Retinal pigment epithelial cell (primary cell): Measurements from ENCODE around the gene JMJD6.
"Not testable (repeated sequence)": the region's sequence is repeated elsewhere in the genome, so short reads cannot be mapped to it uniquely, and the experiment has no call there.

Source experiments
- DNase-seq: peaks from one replicate; pipeline ENCODE4 v3.0.0-alpha.2; 2010; ENCODE audit warnings: low read depth
- H3K4me3 ChIP-seq: 2 replicates; pipeline ENCODE4 v1.5.1; 2011; ENCODE audit warnings: mild to moderate bottlenecking, low read length, control low read depth, moderate library complexity
- CTCF ChIP-seq: conservative IDR thresholded peaks from 2 replicates; pipeline ENCODE4 v1.5.1; 2011; ENCODE audit warnings: low read depth, low read length, control low read depth, inconsistent platforms

Gene JMJD6

GRCh38 chr17:76700270-76700616 is 26.2 kb downstream of the JMJD6 start:
- H3K4me3 ChIP-seq: no peak overlapping the region
- no peak for TF ChIP-seq CTCF
- DNase-seq: no peak

- not testable (repeated sequence) for DNase-seq, H3K4me3 ChIP-seq
These were observed 27.9 kb downstream of the JMJD6 start for GRCh38 chr17:76698466-76698977.

GRCh38 chr17:76697702-76698465 is 28.5 kb downstream of the JMJD6 start:
- TF ChIP-seq CTCF: no peak
- H3K4me3 ChIP-seq: no peak overlapping the region
- DNase-seq: no peak

GRCh38 chr17:76696763-76697701 is 29.4 kb downstream of the JMJD6 start:
- no peak for DNase-seq
- no peak overlapping the region for H3K4me3 ChIP-seq
- TF ChIP-seq CTCF: no peak

- peak overlapping the region; percentile 1 for H3K4me3 ChIP-seq
- no peak for DNase-seq
- TF ChIP-seq CTCF: no peak
These were observed 31.2 kb downstream of the JMJD6 start for GRCh38 chr17:76695059-76695831.

- TF ChIP-seq CTCF: no peak
- H3K4me3 ChIP-seq: no peak overlapping the region
- DNase-seq: no peak
These were observed 34.8 kb downstream of the JMJD6 start for GRCh38 chr17:76691379-76692191.
